HG02759 (cell line): ENCODE results near the gene ZNF878.

ENCODE experiments used
- ATAC-seq: cut with Tn5 transposase; IDR thresholded peaks from one replicate; pipeline ENCODE4 v1.9.1; 2021; ENCODE audit warnings: mild to moderate bottlenecking, moderate library complexity; ENCODE audit not compliant: unreplicated experiment

Gene ZNF878

DNA sequence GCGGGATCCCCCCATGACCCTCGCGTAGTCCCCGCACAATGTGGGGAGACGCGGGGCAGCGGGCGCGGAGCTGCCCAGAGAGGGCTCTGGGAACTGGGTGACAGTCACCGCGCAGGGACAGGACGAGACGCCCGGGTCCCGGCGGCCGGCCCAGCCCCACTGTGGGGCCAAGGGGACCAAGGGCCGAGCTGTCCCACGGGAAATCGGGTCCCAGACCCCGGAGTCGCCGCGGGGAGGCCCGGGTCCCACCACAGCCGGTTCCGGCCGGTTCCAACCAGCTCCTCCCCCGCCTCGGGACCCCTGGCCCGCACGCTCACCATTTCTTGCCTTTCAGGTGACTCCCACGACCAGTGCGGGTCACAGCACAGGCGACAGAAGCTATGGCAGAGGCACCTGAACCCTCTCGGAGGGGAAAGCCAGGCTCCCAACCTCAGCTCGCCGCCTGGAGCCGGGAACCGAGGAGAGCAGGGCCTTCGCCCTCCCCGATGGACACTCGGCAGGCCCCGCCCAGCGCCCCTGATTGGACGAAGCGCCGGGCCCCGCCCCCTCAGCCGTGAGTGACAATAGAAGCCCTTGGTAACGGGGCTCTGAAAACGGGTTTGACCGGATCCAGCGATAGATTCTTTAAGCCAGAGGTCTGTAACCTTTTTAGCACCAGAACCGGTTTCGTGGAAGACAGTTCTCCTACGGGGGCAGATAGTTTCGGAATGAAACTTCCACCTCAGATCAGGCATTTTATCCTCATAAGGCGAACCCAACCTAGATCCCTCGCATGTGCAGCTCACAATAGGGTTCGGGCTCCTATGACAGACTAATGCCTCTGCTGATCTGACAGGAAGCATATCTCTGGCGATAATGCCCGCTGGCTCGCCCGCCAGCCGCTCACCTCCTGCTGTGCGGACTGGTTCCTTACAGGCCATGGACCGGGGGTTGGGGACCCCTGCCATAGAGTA is 17.3 kb downstream of the ZNF878 start, which contains the start of gene ZNF433:
TSS of gene ZNF433 (minus strand) at position 460 of the 953 bp plus-strand sequence. CDS start at position 320, 140 bp downstream.
- ATAC-seq: peak; percentile 94

DNA sequence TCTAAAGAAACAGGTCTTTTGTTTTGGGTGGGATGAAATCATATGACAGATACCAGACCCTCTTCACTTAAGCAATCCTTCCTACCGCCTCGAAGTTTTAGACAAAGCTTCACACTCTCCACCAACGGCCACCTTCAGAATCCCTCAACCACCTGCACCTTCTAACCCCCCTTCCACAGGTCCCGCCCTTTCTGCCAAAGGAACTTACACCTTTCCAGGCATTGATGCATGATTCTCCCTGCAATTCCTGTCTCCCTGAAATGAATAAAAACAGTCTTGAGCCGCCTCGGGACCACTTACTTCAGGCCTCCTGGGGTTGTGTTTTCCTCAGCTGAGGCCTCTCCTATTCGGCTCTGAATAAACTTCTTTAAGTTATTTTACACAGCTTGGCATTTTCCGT is 18.1 kb downstream of the ZNF878 start:
- ATAC-seq: no peak

GRCh38 chr19:12034198-12034597 is 18.6 kb downstream of the ZNF878 start:
- ATAC-seq: no peak

GRCh38 chr19:12015753-12016116 is 37.0 kb downstream of the ZNF878 start:
- no peak for ATAC-seq

DNA sequence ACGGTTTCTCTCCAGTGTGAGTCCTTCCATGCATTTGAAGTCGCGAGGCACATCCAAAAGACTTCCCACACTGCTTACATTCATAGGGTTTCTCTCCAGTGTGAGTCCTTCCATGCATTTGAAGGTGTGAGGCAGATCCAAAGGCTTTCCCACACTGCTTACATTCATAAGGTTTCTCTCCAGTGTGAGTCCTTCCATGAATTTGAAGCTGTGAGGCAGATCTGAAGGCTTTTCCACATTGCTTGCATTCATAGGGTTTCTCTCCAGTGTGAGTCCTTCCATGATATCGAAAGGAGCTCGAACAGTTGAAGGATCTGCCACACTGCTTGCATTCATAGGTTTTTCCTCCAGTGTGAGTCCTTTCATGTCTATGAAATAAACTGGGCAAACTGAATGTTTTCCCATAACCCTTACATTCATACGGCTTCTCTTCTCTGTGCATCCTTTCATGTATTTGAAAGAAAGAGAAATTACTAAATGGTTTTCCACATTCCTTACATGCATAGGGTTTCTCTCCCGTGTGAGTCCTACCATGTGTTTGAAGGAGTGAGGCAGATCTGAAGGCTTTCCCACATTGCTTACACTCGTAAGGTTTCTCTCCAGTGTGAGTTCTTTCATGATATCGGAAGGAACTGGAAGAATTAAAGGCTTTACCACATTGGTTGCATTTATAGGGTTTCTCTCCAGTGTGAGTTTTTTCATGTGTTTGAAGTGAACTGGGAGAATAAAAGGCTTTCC is 37.6 kb downstream of the ZNF878 start:
- no peak for ATAC-seq

DNA sequence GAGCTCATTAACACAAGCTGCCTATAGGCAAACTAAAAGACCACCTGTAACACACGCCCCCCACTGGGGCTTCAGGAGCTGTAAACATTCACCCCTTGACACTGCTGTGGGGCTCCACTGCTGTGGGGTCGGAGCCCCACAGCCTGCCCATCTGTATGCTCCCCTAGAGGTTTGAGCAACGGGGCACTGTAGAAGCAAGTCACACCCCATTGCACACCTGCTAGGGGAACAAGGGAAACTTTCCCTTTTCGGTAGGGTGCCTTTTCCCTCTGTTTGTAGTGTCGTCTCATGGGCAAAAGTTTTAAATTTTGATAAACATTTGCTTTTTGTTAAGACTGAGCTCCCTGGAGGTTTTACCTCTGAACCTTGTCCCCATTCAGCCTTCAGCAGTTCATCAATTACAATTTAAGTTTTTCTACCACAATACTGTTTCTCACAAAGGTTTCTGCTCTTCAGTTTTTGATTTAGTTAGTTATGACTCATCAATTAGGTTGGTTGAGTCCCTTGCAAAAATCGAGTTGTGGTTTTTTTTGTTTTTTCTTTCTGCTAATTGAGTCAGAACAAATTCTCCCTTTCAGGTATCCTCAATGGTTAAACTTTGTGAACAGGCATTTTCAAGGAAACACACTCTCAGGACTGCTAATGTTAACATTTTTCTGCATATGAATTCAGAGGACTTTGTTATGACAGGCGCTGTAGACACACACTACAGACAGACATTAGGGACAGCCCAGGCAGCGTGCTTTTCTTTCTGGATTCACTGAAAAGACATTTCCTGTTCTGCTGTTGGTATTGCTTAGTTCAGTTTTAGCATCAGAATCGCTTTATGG is 52.4 kb downstream of the ZNF878 start:
- no peak for ATAC-seq

DNA sequence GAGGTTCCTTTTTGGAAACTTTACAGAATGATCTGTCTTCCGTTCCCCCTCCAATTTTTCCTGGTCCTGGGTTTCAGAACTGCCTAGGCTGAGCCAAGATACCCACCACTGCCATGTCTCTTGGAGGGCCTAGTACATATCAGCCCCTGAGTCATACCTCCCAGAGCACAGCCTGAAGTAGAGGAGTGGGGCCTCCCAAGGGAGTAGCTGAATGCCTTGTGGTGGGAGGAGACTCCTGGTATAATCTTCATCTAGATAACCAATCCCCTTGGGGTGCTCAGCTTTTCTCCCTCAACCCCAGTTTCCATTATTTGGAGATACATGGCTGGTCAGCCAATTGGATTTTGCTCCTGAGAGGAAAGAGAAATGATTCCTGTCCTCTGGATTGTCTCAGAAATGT is 57.6 kb downstream of the ZNF878 start:
- no peak for ATAC-seq
